Neural crest cell (in vitro differentiated cells): Measurements from ENCODE around the gene GXYLT2. TPM values are rescaled to one million over a fixed set of nuclear protein-coding genes. Genes with fewer than 3 reads are reported as not detected.
A peak's percentile ranks its signal among the peaks of the same experiment; 100 is the strongest.

Experiments used
- DNase-seq: peaks from one replicate; pipeline ENCODE4 v3.0.0; 2021; ENCODE audit warnings: low read depth, mixed read lengths, low spot score
- H3K27ac Mint-ChIP-seq: one replicate; pipeline ENCODE4 v1.8.0; 2021; ENCODE audit warnings: mild to moderate bottlenecking, mixed read lengths; ENCODE audit not compliant: unreplicated experiment
- H3K27me3 Mint-ChIP-seq: 2 replicates; pipeline ENCODE4 v1.8.0; 2021; ENCODE audit warnings: low read depth, mild to moderate bottlenecking, mixed read lengths
- H3K36me3 Mint-ChIP-seq: 2 replicates; pipeline ENCODE4 v1.8.0; 2021; ENCODE audit warnings: low read depth, mild to moderate bottlenecking, mixed read lengths
- H3K4me1 Mint-ChIP-seq: 2 replicates; pipeline ENCODE4 v1.8.0; 2021; ENCODE audit warnings: mixed read lengths
- H3K4me3 Mint-ChIP-seq: one replicate; pipeline ENCODE4 v1.8.0; 2021; ENCODE audit warnings: mild to moderate bottlenecking, mixed read lengths
- H3K9me3 Mint-ChIP-seq: 2 replicates; pipeline ENCODE4 v1.8.0; 2021; ENCODE audit warnings: mixed read lengths
- CTCF ChIP-seq: fragments of 200-600 bp; sonication (generic); conservative IDR thresholded peaks from 2 replicates; pipeline ENCODE4 v1.5.0; 2021; ENCODE audit warnings: antibody characterized with exemption, mild to moderate bottlenecking
- total RNA-seq: library from RNA; stranded (reverse); gene quantifications from 2 replicates; pipeline ENCODE4 v1.2.1, GENCODE V29; 2021

Gene GXYLT2
- total RNA-seq, 1 donor from 2014 or later: 1.2 TPM

- Mint-ChIP-seq H3K27ac (no peak overlapping the region), H3K27me3 (peaks cover 4% of the 10 kb centered on the region), H3K4me3 (no peak overlapping the region), H3K9me3 (no peaks in the 10 kb centered on the region), H3K4me1 (no peaks in the 10 kb centered on the region), H3K36me3 (no peaks in the 10 kb centered on the region)
- no peak for TF ChIP-seq CTCF
- no peak for DNase-seq
These were observed 84.8 kb downstream of the GXYLT2 start for GRCh38 chr3:72972706-72973030.

- peak overlapping the region; percentile 44 for H3K27ac Mint-ChIP-seq
- H3K9me3 Mint-ChIP-seq: no peaks in the 10 kb centered on the region
- H3K36me3 Mint-ChIP-seq: no peaks in the 10 kb centered on the region
- TF ChIP-seq CTCF: no peak
- no peak overlapping the region for H3K4me3 Mint-ChIP-seq
- DNase-seq: no peak
- H3K4me1 Mint-ChIP-seq: no peaks in the 10 kb centered on the region
- peaks cover 4% of the 10 kb centered on the region for H3K27me3 Mint-ChIP-seq
These were observed 85.3 kb downstream of the GXYLT2 start for GRCh38 chr3:72973031-72973723.

GRCh38 chr3:72973786-72974185, 85.9 kb downstream of the GXYLT2 start:
- H3K36me3 Mint-ChIP-seq: no peaks in the 10 kb centered on the region
- no peak for TF ChIP-seq CTCF
- no peak overlapping the region for H3K27ac Mint-ChIP-seq
- no peak overlapping the region for H3K4me3 Mint-ChIP-seq
- H3K9me3 Mint-ChIP-seq: no peaks in the 10 kb centered on the region
- no peak for DNase-seq
- H3K27me3 Mint-ChIP-seq: peaks cover 4% of the 10 kb centered on the region
- no peaks in the 10 kb centered on the region for H3K4me1 Mint-ChIP-seq

- TF ChIP-seq CTCF: no peak
- H3K4me1 Mint-ChIP-seq: no peaks in the 10 kb centered on the region
- H3K9me3 Mint-ChIP-seq: no peaks in the 10 kb centered on the region
- H3K36me3 Mint-ChIP-seq: no peaks in the 10 kb centered on the region
- no peak overlapping the region for H3K4me3 Mint-ChIP-seq
- no peak overlapping the region for H3K27ac Mint-ChIP-seq
- no peak for DNase-seq
- peaks cover 4% of the 10 kb centered on the region for H3K27me3 Mint-ChIP-seq
These were observed 87.1 kb downstream of the GXYLT2 start for GRCh38 chr3:72974956-72975355.

GRCh38 chr3:72976281-72976741, 88.5 kb downstream of the GXYLT2 start:
- Mint-ChIP-seq H3K4me3 (no peak overlapping the region), H3K36me3 (no peaks in the 10 kb centered on the region), H3K9me3 (no peaks in the 10 kb centered on the region), H3K27ac (no peak overlapping the region), H3K27me3 (peaks cover 4% of the 10 kb centered on the region), H3K4me1 (no peaks in the 10 kb centered on the region)
- no peak for TF ChIP-seq CTCF
- DNase-seq: no peak
